Stomach (tissue), 9 donors: Measurements from ENCODE around the gene C11orf91. TPM values are rescaled to one million over a fixed set of nuclear protein-coding genes. Genes with fewer than 3 reads are reported as not detected.

Source experiments
- DNase-seq, 2 donors: peaks; one replicate each; pipeline versions ENCODE4 v3.0.0 to v3.0.0-alpha.2; 2013 to 2019
- H3K27ac ChIP-seq, 5 donors: fragments of 200-600 bp in 4 of 5; sonication (generic) in 4 of 5; one replicate each; pipeline ENCODE4 v1.5.1; 2013 to 2019; ENCODE audit warnings: mild to moderate bottlenecking in 1 of 5, moderate library complexity in 1 of 5
- H3K27me3 ChIP-seq, 3 donors: fragments of 200-600 bp; sonication (generic); one replicate each; pipeline ENCODE4 v1.5.1; 2017 to 2019; ENCODE audit warnings: mixed run types in 1 of 3
- H3K36me3 ChIP-seq, 4 donors: fragments of 200-600 bp; sonication (generic); 1 replicate in 3 of 4; 2 replicates in 1 of 4; pipeline ENCODE4 v1.5.1; 2016 to 2019
- H3K4me1 ChIP-seq, 4 donors: fragments of 200-600 bp; sonication (generic); one replicate each; pipeline ENCODE4 v1.5.1; 2016 to 2019
- H3K4me3 ChIP-seq, 4 donors: fragments of 200-600 bp; sonication (generic) in 3 of 4; one replicate each; pipeline ENCODE4 v1.5.1; 2016 to 2019; ENCODE audit warnings: mild to moderate bottlenecking in 1 of 4
- H3K9me3 ChIP-seq, 4 donors: fragments of 200-600 bp; sonication (generic); one replicate each; pipeline ENCODE4 v1.5.1; 2016 to 2019
- CTCF ChIP-seq, 7 experiments: fragments of 450-650 bp in 4 of 7; fragments of 200-600 bp in 3 of 7; sonication (generic) in 3 of 7; IDR thresholded peaks; one replicate each; pipeline ENCODE4 v1.5.1; 2016 to 2019; ENCODE audit warnings: antibody characterized with exemption in 7 of 7, control low read depth in 2 of 7, mild to moderate bottlenecking in 1 of 7
- EP300 ChIP-seq: sonication (generic); formaldehyde crosslinking; IDR thresholded peaks from one replicate; pipeline ENCODE4 v1.6.1; 2017; ENCODE audit warnings: antibody characterized with exemption
- POLR2A ChIP-seq, 4 donors: fragments of 450-650 bp; IDR thresholded peaks; one replicate each; pipeline ENCODE4 v1.6.1; 2016; ENCODE audit warnings: antibody characterized with exemption in 4 of 4, control low read depth in 2 of 4, mild to moderate bottlenecking in 1 of 4, moderate library complexity in 1 of 4
- POLR2AphosphoS5 ChIP-seq, 3 donors: sonication (generic); formaldehyde crosslinking; IDR thresholded peaks; one replicate each; pipeline ENCODE4 v1.6.1; 2016; ENCODE audit warnings: antibody characterized with exemption in 3 of 3
- WGBS, 5 donors: extraction: QIAGEN DNeasy Blood & Tissue Kit in 3 of 5; methylation state at CpG; one replicate each; pipeline versions ENCODE4 v1.1.5 to v1.1.7; 2013 to 2018; 5-methylcytosine and 5-hydroxymethylcytosine counted together
- intact Hi-C: fragments of 100-400 bp; cut with DNase I; formaldehyde crosslinking; loops from one replicate; pipeline ENCODE4 v1.15.1; 2023; ENCODE audit warnings: low total_unique reads
- polyA plus RNA-seq, 3 donors: library from polyadenylated mRNA; stranded (reverse); fragments of 200-250 nt; gene quantifications; one replicate each; pipeline ENCODE4 v1.2.3, GENCODE V29; 2013
- total RNA-seq, 5 donors: library from RNA; depleted of rRNA; stranded (reverse); fragments of >200 nt; gene quantifications; one replicate each; pipeline versions ENCODE4 v1.1.0 to v1.2.3, GENCODE V29; 2014 to 2016
- donor health status: healthy with polysubstance abuse.
- donor health status: Bipolar disorder and iron deficiency.
- donor health status: healthy.

C11orf91 gene
- total and polyA plus RNA-seq, 8 donors: not detected

GRCh38 chr11:33649944-33650343, 50.7 kb downstream of the C11orf91 start:
- WGBS, 5 donors: 70 to 84% (median 81%) methylated on average over 4 of the region's 4 CpGs
- intact Hi-C loops: no loop called here
- Histone ChIP-seq H3K27ac (no peak overlapping the region), H3K4me3 (no peak overlapping the region), H3K27me3 (peaks cover 0 to 4% (median 0%) of the 10 kb centered on the region in 3 donors), H3K4me1 (no peaks in the 10 kb centered on the region), H3K9me3 (no peaks in the 10 kb centered on the region), H3K36me3 (no peaks in the 10 kb centered on the region)
- TF ChIP-seq POLR2AphosphoS5 (IDR thresholded peaks at IDR 0.05) (no peak), EP300 (no peak), POLR2A (IDR thresholded peaks at IDR 0.05) (no peak), CTCF (IDR thresholded peaks at IDR 0.05) (no peak)
- DNase-seq: no peak

Other genes starting within 250 kb of the C11orf91 start
- 100 to 1,000 TPM in 3 of 5 donors, 10 to 100 TPM in 1, 1 to 10 TPM in 1; 6.4 to 225 (median 111) TPM for gene CD59, start 35.6 kb upstream of the C11orf91 start, total RNA-seq
- 100 to 1,000 TPM in 2 of 3 donors, 10 to 100 TPM in 1; 89.1 to 200 (median 166) TPM for gene CD59, start 35.6 kb upstream of the C11orf91 start, polyA plus RNA-seq
- gene FBXO3, start 73.7 kb upstream of the C11orf91 start, total RNA-seq: 10 to 100 TPM in 4 of 5 donors, 1 to 10 TPM in 1; 4.9 to 63.0 (median 25.9) TPM
- 10 to 100 TPM; 14.5 to 25.7 (median 16.2) TPM for gene FBXO3, start 73.7 kb upstream of the C11orf91 start, polyA plus RNA-seq
- 10 to 100 TPM in 3 of 5 donors, 1 to 10 TPM in 1, not detected in 1; 9.6 to 54.7 (median 12.3) TPM for gene LMO2, start 191.2 kb upstream of the C11orf91 start, total RNA-seq
- 10 to 100 TPM in 2 of 3 donors, 1 to 10 TPM in 1; 9.1 to 12.7 (median 11.5) TPM for gene LMO2, start 191.2 kb upstream of the C11orf91 start, polyA plus RNA-seq